ENCODE measurements around the gene CUL2. TPM values are rescaled to one million over a fixed set of nuclear protein-coding genes. Genes with fewer than 3 reads are reported as not detected.
"Not testable (repeated sequence)": the region's sequence is repeated elsewhere in the genome, so short reads cannot be mapped to it uniquely, and the experiment has no call there.

CUL2 gene
- polyA plus RNA-seq, 1 of the 3 experiments (the other 2 are of a cell fraction): 13.1 TPM

- under 1% methylated on average over 14 of the region's 27 CpGs for WGBS (ENCODE audit: low lambda C conversion rate)
- CTCF ChIA-PET: interaction anchor here (1.1 to 2.4 kb wide), 3 partner anchors 10 to 125 kb away, joined by 3 to 7 read pairs (median 6); no protein-coding TSS in a partner anchor
- no peak for DNase-seq
Observed at GRCh38 chr10:35089611-35090161, 455 bp downstream of the CUL2 start.

DNA sequence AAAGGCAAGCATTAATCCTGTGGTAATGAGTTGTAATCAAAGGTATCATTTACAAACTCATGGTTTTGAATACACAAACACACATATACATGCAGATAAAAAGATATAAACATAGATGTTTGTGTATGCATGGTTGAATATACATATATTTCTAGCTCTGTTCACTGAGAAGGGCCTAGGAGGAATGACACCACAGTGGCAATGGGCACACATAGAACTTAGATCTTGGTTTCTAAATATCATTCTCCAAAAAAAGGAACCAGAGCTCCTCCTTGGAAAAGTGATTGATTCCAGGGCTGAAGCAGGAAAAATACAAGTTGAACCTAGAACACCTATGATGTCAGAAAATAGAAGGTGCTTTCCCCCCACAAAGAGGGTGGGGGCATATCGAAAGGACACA lies 6.9 kb downstream of the CUL2 start:
- CTCF ChIA-PET: no interaction called here
- DNase-seq: no peak
- no peaks in the 10 kb centered on the region for H3K4me1 ChIP-seq (ENCODE audit: control insufficient read depth in 1 of 2, insufficient read depth in 2 of 2, low read depth in 1 of 2, low read length in 1 of 2)
- 100% methylated on average over 1 of the region's 1 CpG for WGBS (ENCODE audit: low lambda C conversion rate)
- POLR2A ChIA-PET: no interaction called here
- H3K4me3 ChIP-seq (ENCODE audit: low read depth in 2 of 2, low read length in 1 of 2): no peak overlapping the region
- no peak overlapping the region for H2AFZ ChIP-seq (ENCODE audit: low read depth)
- peaks cover 0 to 8% of the 10 kb centered on the region in 2 experiments for H3K36me3 ChIP-seq (replicated peaks in 1 of 2; ENCODE audit: control insufficient read depth in 1 of 2, insufficient read depth in 2 of 2, low read length in 1 of 2)
- H3K4me2 ChIP-seq: no peak overlapping the region
- H3F3A ChIP-seq (replicated peaks; ENCODE audit: insufficient read depth): peaks cover 24% of the 10 kb centered on the region
- H3K79me2 ChIP-seq (ENCODE audit: insufficient read depth): peaks cover 91% of the 10 kb centered on the region
- H3K9ac ChIP-seq: no peak overlapping the region
- peaks cover 7% of the 10 kb centered on the region; the same call in 1 of the 2 replicates for H3K9me3 ChIP-seq
- TF ChIP-seq MXI1 (IDR thresholded peaks at IDR 0.05; ENCODE audit: low read depth, low read length): no peak
- no peaks in the 10 kb centered on the region for H4K20me1 ChIP-seq (ENCODE audit: insufficient read depth)
- no peaks in the 10 kb centered on the region for H3K9me2 ChIP-seq
- no peaks in the 10 kb centered on the region for H3K27me3 ChIP-seq (ENCODE audit: insufficient read depth)
- no peak overlapping the region for H3K27ac ChIP-seq (ENCODE audit: low read depth in 2 of 2, low read length in 1 of 2)

More at GRCh38 chr10:35089611-35090161, 455 bp downstream of the CUL2 start:
- Histone ChIP-seq H3K36me3 (replicated peaks in 1 of 2; ENCODE audit: control insufficient read depth in 1 of 2, insufficient read depth in 2 of 2, low read length in 1 of 2) (peaks cover 0 to 8% of the 10 kb centered on the region in 2 experiments), H3K27ac (ENCODE audit: low read depth in 2 of 2, low read length in 1 of 2) (peak overlapping the region; percentile 80 to 87; a peak in 2 of 4 replicates), H3K9ac (peak overlapping the region; percentile 91), H3K79me2 (ENCODE audit: insufficient read depth) (peaks cover 56% of the 10 kb centered on the region), H3K4me1 (ENCODE audit: control insufficient read depth in 1 of 2, insufficient read depth in 2 of 2, low read depth in 1 of 2, low read length in 1 of 2) (peaks cover 2 to 5% of the 10 kb centered on the region in 2 experiments; a peak in 1 of 4 replicates), H3K27me3 (ENCODE audit: insufficient read depth) (no peaks in the 10 kb centered on the region), H2AFZ (ENCODE audit: low read depth) (peak overlapping the region; percentile 93; the same call in 1 of the 2 replicates), H3F3A (replicated peaks; ENCODE audit: insufficient read depth) (no peaks in the 10 kb centered on the region), H4K20me1 (ENCODE audit: insufficient read depth) (no peaks in the 10 kb centered on the region), H3K4me2 (peak overlapping the region; percentile 91), H3K4me3 (ENCODE audit: low read depth in 2 of 2, low read length in 1 of 2) (peak overlapping the region; percentile 64 to 82), H3K9me3 (no peaks in the 10 kb centered on the region), H3K9me2 (no peaks in the 10 kb centered on the region)
- POLR2A ChIA-PET: no interaction called here
- no peak for TF ChIP-seq NRF1 (IDR thresholded peaks at IDR 0.05; ENCODE audit: low read depth, low read length)
- TF ChIP-seq PBX3 (IDR thresholded peaks at IDR 0.05): 0 out of 2 replicates have a peak, but pooled peaks have one; percentile 8

DNA sequence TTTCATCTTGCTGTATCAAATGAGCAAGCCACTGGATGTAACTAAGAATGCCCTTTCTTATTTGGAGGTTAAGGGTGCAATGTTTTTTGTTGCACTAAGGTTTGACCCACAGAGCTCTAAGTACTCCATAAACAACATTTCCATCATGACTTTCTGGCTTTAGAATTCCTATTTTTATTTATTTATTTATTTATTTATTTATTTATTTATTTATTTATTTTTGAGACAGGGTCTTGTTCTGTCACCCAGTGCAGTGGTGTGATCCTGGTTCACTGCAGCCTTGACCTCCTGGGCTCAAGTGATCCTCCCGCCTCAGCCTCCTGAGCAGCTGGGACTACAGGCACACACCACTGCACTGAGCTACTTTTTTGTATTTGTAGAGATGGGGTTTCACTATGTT lies 9.9 kb downstream of the CUL2 start:
- H3K4me1 ChIP-seq (ENCODE audit: control insufficient read depth in 1 of 2, insufficient read depth in 2 of 2, low read depth in 1 of 2, low read length in 1 of 2); DNase-seq; H3K4me3 ChIP-seq (ENCODE audit: low read depth in 2 of 2, low read length in 1 of 2); H3K36me3 ChIP-seq (replicated peaks in 1 of 2; ENCODE audit: control insufficient read depth in 1 of 2, insufficient read depth in 2 of 2, low read length in 1 of 2); H3K9ac ChIP-seq; POLR2A ChIA-PET; H3K9me2 ChIP-seq; H3K9me3 ChIP-seq; H4K20me1 ChIP-seq (ENCODE audit: insufficient read depth); H2AFZ ChIP-seq (ENCODE audit: low read depth); H3K27me3 ChIP-seq (ENCODE audit: insufficient read depth): not testable (repeated sequence)
- Histone ChIP-seq H3K4me2 (peak overlapping the region; percentile 54; the same call in 1 of the 2 replicates), H3F3A (replicated peaks; ENCODE audit: insufficient read depth) (peaks cover 24% of the 10 kb centered on the region), H3K79me2 (ENCODE audit: insufficient read depth) (peaks cover 82% of the 10 kb centered on the region), H3K27ac (ENCODE audit: low read depth in 2 of 2, low read length in 1 of 2) (peak overlapping the region in 1 of 2 experiments; percentile 75; a peak in 2 of 4 replicates)
- WGBS (ENCODE audit: low lambda C conversion rate): 93% methylated on average over 1 of the region's 1 CpG
- CTCF ChIA-PET: interaction anchor here (0.6 to 1.7 kb wide), 3 partner anchors 10 to 110 kb away, joined by 3 to 6 read pairs (median 5); partner anchors contain the start of gene CUL2

Measured in SK-N-SH (cell line).